ENCODE measurements around the gene NXPH4.

- no peak for TF ChIP-seq EZH2 (IDR thresholded peaks at IDR 0.05)
- TF ChIP-seq POLR2AphosphoS5 (IDR thresholded peaks at IDR 0.05; ENCODE audit: borderline replicate concordance, low read depth, low read length) = no peak
Observed at GRCh38 chr12:57198329-57198728, 18.3 kb upstream of the NXPH4 start.

Measured in SK-N-MC (cell line).